Measurements from ENCODE around the gene SOX12. TPM values are rescaled to one million over a fixed set of nuclear protein-coding genes. Genes with fewer than 3 reads are reported as not detected.
"Not testable (repeated sequence)": the region's sequence is repeated elsewhere in the genome, so short reads cannot be mapped to it uniquely, and the experiment has no call there.

The SOX12 gene
- total RNA-seq, 1 experiment from 2014 or later = 14.7 TPM

DNA sequence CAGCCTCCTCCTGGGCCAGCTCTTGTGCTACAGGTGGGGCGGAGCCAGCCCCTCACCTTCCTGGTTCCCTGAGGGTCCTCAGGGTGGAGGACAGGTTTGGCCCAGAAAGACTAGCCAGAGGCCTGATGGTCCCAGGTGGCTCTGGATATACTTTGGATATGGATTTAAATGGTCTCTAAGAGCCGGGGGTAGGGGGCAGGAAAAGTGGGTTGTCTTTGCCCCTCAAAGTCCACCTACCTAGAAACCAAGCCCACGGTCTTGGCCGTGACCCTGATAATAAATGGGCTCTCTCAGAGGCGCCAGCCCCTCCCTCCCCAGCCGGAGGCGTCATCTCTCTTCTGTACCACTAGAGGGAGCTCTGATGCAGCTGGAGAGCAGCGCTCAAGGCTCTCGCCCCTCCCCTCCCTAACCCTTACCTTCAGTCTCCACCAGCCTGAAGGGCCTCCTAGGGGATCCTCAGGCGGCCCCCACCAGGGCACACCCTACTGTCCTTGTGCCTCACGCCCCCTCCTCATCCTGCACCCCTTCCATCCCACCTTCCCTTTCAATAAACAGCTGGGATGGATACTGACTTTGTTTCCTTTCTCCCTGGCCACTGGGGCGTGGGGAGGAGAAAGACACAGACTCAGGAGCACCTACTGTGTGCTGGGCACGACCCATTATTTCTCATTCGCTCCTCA is 29.1 kb downstream of the SOX12 start:
- Histone ChIP-seq H3K36me3 (ENCODE audit: control insufficient read depth, insufficient read depth, low read length) (peaks cover 1% of the 10 kb centered on the region; the same call in 1 of the 2 replicates), H3K4me1 (peaks cover 26% of the 10 kb centered on the region), H3K4me3 (ENCODE audit: low read depth, low read length) (no peak overlapping the region), H3K9me3 (no peaks in the 10 kb centered on the region), H3K27me3 (replicated peaks; ENCODE audit: control insufficient read depth, insufficient read depth, low read length) (no peaks in the 10 kb centered on the region)
- Mint-ChIP-seq H3K27me3 (ENCODE audit: insufficient read depth, unreplicated experiment) (no peaks in the 10 kb centered on the region), H3K4me1 (ENCODE audit: low read depth, unreplicated experiment) (peaks cover 23% of the 10 kb centered on the region), H3K36me3 (ENCODE audit: insufficient read depth, unreplicated experiment) (no peaks in the 10 kb centered on the region), H3K4me3 (ENCODE audit: unreplicated experiment) (no peak overlapping the region), H3K9me3 (ENCODE audit: unreplicated experiment) (no peaks in the 10 kb centered on the region), H3K27ac (ENCODE audit: unreplicated experiment) (peak overlapping the region; percentile 63)
- CTCF ChIA-PET = interaction anchor here (0.6 to 4.8 kb wide), 12 partner anchors 14 to 128 kb away, joined by 3 to 47 read pairs (median 4); partner anchors contain the start of gene TRIB3
- intact Hi-C loops (cut with micrococcal nuclease; ENCODE audit: unreplicated experiment) = loop anchor here (1.0 to 5.0 kb wide), 4 partner anchors 16 to 293 kb away; no protein-coding TSS in a partner anchor
- POLR2A ChIA-PET = interaction anchor here (0.5 kb wide), 2 partner anchors 8 to 30 kb away, joined by 3 to 4 read pairs; no protein-coding TSS in a partner anchor
- TF ChIP-seq, protein P1, sequence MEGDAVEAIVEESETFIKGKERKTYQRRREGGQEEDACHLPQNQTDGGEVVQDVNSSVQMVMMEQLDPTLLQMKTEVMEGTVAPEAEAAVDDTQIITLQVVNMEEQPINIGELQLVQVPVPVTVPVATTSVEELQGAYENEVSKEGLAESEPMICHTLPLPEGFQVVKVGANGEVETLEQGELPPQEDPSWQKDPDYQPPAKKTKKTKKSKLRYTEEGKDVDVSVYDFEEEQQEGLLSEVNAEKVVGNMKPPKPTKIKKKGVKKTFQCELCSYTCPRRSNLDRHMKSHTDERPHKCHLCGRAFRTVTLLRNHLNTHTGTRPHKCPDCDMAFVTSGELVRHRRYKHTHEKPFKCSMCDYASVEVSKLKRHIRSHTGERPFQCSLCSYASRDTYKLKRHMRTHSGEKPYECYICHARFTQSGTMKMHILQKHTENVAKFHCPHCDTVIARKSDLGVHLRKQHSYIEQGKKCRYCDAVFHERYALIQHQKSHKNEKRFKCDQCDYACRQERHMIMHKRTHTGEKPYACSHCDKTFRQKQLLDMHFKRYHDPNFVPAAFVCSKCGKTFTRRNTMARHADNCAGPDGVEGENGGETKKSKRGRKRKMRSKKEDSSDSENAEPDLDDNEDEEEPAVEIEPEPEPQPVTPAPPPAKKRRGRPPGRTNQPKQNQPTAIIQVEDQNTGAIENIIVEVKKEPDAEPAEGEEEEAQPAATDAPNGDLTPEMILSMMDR (IDR thresholded peaks at IDR 0.05; ENCODE audit: insufficient read depth in 1 of 2, low read depth in 1 of 2, low read length in 1 of 2, severe bottlenecking in 1 of 2, unreplicated experiment in 1 of 2) = peak; percentile 95 to 97
- BruUV-seq (replicated peaks) = no TSS peak
- DNase-seq = peak; percentile 82 to 89

DNA sequence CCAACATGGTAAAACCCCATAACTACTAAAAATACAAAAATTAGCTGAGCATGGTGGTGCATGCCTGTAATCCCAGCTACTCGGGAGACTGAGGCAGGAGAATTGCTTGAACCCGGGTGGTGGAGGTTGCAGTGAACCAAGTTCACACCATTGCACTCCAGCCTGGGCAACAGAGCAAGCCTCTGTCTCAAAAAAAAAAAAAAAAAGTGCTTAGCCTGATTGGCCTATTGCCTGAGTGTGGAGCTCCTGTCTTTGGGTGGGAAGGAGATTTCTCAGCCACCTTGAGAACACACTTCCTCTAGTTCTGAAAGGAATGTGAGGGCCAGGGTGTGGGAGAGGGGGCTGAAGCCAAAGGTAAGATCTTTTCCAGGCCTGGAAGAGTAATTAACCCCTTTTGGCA is 30.8 kb downstream of the SOX12 start:
- H3K27me3 ChIP-seq (replicated peaks; ENCODE audit: control insufficient read depth, insufficient read depth, low read length); H3K9me3 ChIP-seq; intact Hi-C loops (cut with micrococcal nuclease; ENCODE audit: unreplicated experiment); H3K36me3 Mint-ChIP-seq (ENCODE audit: insufficient read depth, unreplicated experiment); H3K9me3 Mint-ChIP-seq (ENCODE audit: unreplicated experiment); H3K27me3 Mint-ChIP-seq (ENCODE audit: insufficient read depth, unreplicated experiment); H3K36me3 ChIP-seq (ENCODE audit: control insufficient read depth, insufficient read depth, low read length); H3K4me3 Mint-ChIP-seq (ENCODE audit: unreplicated experiment); BruUV-seq (replicated peaks); H3K4me3 ChIP-seq (ENCODE audit: low read depth, low read length): not testable (repeated sequence)
- peaks cover 41% of the 10 kb centered on the region for H3K4me1 ChIP-seq
- peak in 1 of 2 experiments; percentile 54 for DNase-seq
- peak overlapping the region; percentile 4 for H3K27ac Mint-ChIP-seq (ENCODE audit: unreplicated experiment)
- POLR2A ChIA-PET = interaction anchor here (0.6 to 1.5 kb wide), 4 partner anchors 9 to 317 kb away, joined by 3 to 8 read pairs (median 4); partner anchors contain the start of genes NRSN2 and TBC1D20
- CTCF ChIA-PET = interaction anchor here (1.4 to 4.8 kb wide), 3 partner anchors 24 to 75 kb away, joined by 4 to 47 read pairs (median 7); partner anchors contain the start of gene TRIB3
- peaks cover 38% of the 10 kb centered on the region for H3K4me1 Mint-ChIP-seq (ENCODE audit: low read depth, unreplicated experiment)

DNA sequence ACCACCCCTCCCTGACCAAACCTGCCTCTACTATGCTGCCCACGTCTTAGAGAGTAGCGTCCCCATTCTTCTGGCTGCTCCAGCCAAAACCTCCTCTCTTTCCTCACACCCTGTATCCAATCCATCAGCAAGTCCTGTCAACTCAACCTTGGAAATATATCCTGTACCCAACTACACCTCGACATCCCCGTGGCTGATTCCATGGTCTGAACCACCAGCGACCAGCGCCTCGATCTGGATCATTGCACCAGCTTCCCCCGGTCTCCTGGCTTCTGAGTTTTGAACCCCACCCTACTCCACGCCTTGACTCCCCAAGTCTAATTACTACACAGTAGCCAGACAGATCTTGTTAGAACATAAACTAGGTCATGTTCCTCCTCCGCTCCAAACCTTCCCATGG is 31.4 kb downstream of the SOX12 start:
- H3K27ac Mint-ChIP-seq (ENCODE audit: unreplicated experiment) = peak overlapping the region; percentile 4
- CTCF ChIA-PET = interaction anchor here (1.4 to 4.8 kb wide), 3 partner anchors 24 to 75 kb away, joined by 4 to 47 read pairs (median 7); partner anchors contain the start of gene TRIB3
- no TSS peak for BruUV-seq (replicated peaks)

More for the DNA sequence above, 31.4 kb downstream of the SOX12 start:
- H3K4me3 Mint-ChIP-seq (ENCODE audit: unreplicated experiment) = no peak overlapping the region
- no peaks in the 10 kb centered on the region for H3K9me3 Mint-ChIP-seq (ENCODE audit: unreplicated experiment)
- Histone ChIP-seq H3K4me1 (peaks cover 44% of the 10 kb centered on the region), H3K27me3 (replicated peaks; ENCODE audit: control insufficient read depth, insufficient read depth, low read length) (no peaks in the 10 kb centered on the region), H3K36me3 (ENCODE audit: control insufficient read depth, insufficient read depth, low read length) (no peaks in the 10 kb centered on the region), H3K4me3 (ENCODE audit: low read depth, low read length) (no peak overlapping the region), H3K9me3 (no peaks in the 10 kb centered on the region)
- no peaks in the 10 kb centered on the region for H3K27me3 Mint-ChIP-seq (ENCODE audit: insufficient read depth, unreplicated experiment)
- DNase-seq = no peak
- POLR2A ChIA-PET = interaction anchor here (0.6 to 1.5 kb wide), 4 partner anchors 10 to 317 kb away, joined by 3 to 8 read pairs (median 4); partner anchors contain the start of genes NRSN2 and TBC1D20
- intact Hi-C loops (cut with micrococcal nuclease; ENCODE audit: unreplicated experiment) = no loop called here
- H3K4me1 Mint-ChIP-seq (ENCODE audit: low read depth, unreplicated experiment) = peaks cover 44% of the 10 kb centered on the region
- H3K36me3 Mint-ChIP-seq (ENCODE audit: insufficient read depth, unreplicated experiment) = no peaks in the 10 kb centered on the region
- TF ChIP-seq, protein P1 (IDR thresholded peaks at IDR 0.05; ENCODE audit: insufficient read depth in 1 of 2, low read depth in 1 of 2, low read length in 1 of 2, severe bottlenecking in 1 of 2, unreplicated experiment in 1 of 2) = no peak

Measured in Caco-2 (cell line).